C1 segment of cervical spinal cord (tissue), 14 donors: Measurements from ENCODE around the gene TSKS.
"Not testable (repeated sequence)": the region's sequence is repeated elsewhere in the genome, so short reads cannot be mapped to it uniquely, and the experiment has no call there.

Experiments
- DNase-seq, 14 donors: peaks; one replicate each; lab custom pipeline; 2025; lab: John Stamatoyannopoulos, UW

TSKS gene

GRCh38 chr19:49766930-49767299 lies 3.8 kb upstream of the TSKS start, which contains the start of gene AP2A1:
Gene AP2A1, plus strand, starts transcription at chr19:49767001. Its CDS starts 133 bp downstream, at chr19:49767134.
- DNase-seq, result no peak

- peak; percentile 92 to 100 (median 100) for DNase-seq
These were observed 3.2 kb upstream of the TSKS start for GRCh38 chr19:49766007-49766929.

- no peak for DNase-seq
These were observed 1.2 kb upstream of the TSKS start for GRCh38 chr19:49764341-49764740.

- DNase-seq, result peak in 1 of 14 donors; percentile 1
These were observed 1.3 kb downstream of the TSKS start for GRCh38 chr19:49761625-49762311.

GRCh38 chr19:49761249-49761624 lies 1.9 kb downstream of the TSKS start:
- no peak for DNase-seq

GRCh38 chr19:49758292-49758691 lies 4.8 kb downstream of the TSKS start:
- DNase-seq, result no peak

GRCh38 chr19:49755956-49756355 lies 7.2 kb downstream of the TSKS start:
- no peak for DNase-seq

- no peak for DNase-seq
These were observed 10.4 kb downstream of the TSKS start for GRCh38 chr19:49752701-49753100.

- no peak for DNase-seq
These were observed 13.3 kb downstream of the TSKS start for GRCh38 chr19:49749771-49750170.

- no peak for DNase-seq
These were observed 13.9 kb downstream of the TSKS start for GRCh38 chr19:49749055-49749716.

GRCh38 chr19:49746206-49746958 lies 16.7 kb downstream of the TSKS start:
- peak in 6 of 14 donors; percentile 2 to 35 (median 4) for DNase-seq

GRCh38 chr19:49744946-49745381 lies 18.1 kb downstream of the TSKS start:
- DNase-seq, result no peak

GRCh38 chr19:49741210-49741844 lies 21.8 kb downstream of the TSKS start:
- DNase-seq, result no peak

GRCh38 chr19:49739933-49740332 lies 23.2 kb downstream of the TSKS start:
- no peak for DNase-seq

- DNase-seq, result no peak
These were observed 24.0 kb downstream of the TSKS start for GRCh38 chr19:49739098-49739497.

- no peak for DNase-seq
These were observed 24.8 kb downstream of the TSKS start for GRCh38 chr19:49738268-49738667.

GRCh38 chr19:49730166-49730565 lies 32.9 kb downstream of the TSKS start:
- DNase-seq, result no peak

- peak in 3 of 14 donors; percentile 15 to 80 (median 21) for DNase-seq
These were observed 35.7 kb downstream of the TSKS start for GRCh38 chr19:49727217-49728030.

- DNase-seq, result not testable (repeated sequence)
These were observed 43.7 kb downstream of the TSKS start for GRCh38 chr19:49719420-49719819.

- no peak for DNase-seq
These were observed 44.1 kb downstream of the TSKS start for GRCh38 chr19:49718991-49719390.
